Measurements from ENCODE around the gene KSR2.

The KSR2 gene

DNA sequence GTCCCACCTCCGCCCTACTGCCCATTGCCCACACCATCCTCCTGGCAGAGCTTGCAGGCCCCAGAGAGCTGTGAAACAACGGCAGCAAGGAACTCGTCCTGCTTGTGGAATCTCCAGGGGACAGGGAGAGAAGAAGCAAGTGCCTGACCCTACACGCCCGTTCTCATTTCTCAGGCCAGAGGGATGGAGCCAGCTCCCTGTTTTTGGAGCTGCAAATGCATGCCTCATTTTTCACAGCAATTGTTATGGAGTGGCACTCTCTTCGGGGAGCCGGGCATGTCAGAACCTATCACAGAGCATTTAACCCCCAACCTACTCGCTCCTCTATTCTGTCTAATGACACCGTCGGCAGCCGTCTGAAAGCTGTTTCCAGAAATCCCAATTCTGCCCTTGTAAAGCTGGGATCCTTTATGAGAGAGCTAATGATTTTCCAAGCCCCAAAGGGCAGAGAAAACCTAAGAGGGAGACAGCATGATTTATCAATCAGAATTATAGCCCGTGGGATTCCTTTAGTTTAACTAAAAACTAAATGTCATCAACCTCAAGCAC lies 385.0 kb downstream of the KSR2 start:
- no peak for DNase-seq (ENCODE audit: low read depth in 1 of 2, low spot score in 1 of 2)

DNA sequence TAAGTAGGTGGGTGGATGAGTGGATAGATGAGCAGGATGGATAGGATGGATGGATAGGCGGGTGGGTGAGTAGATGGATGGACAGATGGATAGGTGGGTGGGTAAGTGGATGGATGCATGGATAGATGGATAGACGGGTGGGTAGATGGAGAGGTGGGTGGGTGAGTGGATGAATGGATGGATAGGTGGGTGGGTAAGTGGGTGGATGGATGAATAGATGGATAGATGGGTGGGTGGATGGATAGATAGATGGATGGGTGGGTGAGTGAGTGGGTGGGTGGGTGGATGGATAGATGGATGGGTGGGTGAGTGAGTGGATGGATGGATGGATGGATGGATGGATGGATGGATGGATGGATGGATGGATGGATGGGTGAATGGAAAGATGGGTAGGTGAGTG lies 385.7 kb downstream of the KSR2 start:
- no peak for DNase-seq (ENCODE audit: low read depth in 1 of 2, low spot score in 1 of 2)

DNA sequence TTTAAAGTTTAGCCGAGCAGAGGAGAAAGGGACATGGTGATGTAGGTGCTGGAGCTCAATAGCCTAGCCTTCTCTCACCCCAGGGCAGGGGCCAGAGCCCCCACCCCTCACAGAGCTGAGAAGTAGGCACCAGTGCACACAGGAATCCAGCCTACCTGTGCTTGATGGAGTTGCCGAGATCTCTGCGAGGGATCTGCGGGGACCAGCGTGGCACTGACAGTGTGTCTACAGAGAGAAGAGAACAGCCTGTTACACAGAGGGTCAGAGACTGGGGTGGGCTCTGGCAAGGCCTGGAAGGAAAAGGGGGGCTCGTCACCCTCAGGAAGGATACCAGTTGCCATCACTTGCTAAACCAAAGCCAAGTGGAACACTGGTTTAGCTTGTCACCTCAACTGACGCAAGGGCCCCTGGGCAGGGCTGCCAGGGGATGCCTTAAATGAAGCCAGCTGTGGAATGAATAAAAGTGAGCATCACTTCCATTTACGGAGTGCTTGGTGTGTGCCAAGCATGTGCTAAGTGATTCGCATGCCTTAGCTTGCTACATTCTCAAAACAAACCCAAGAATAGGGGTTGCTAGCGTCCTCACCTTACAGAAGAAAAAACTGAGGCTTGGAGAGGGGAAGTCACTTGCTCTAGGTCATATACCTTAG lies 386.5 kb downstream of the KSR2 start:
- DNase-seq (ENCODE audit: low read depth in 1 of 2, low spot score in 1 of 2), result no peak

DNA sequence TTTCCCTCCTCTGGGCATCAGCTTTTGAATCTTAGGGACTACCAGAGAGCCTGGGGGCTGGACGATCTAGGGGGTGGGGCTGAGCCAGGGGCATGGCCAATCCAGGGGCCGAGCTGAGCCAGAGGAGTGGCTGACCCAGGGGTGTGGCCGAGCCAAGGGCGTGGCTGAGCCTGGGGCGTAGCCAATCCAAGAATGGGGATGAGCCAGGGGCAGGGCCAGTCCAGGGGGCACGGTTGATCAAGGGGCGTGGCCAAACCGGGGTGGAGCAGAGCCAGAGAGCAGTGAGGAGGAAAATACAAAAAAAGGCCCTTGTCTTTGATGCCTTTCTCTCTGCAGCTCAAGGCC lies 388.1 kb downstream of the KSR2 start:
- no peak for DNase-seq (ENCODE audit: low read depth in 1 of 2, low spot score in 1 of 2)

DNA sequence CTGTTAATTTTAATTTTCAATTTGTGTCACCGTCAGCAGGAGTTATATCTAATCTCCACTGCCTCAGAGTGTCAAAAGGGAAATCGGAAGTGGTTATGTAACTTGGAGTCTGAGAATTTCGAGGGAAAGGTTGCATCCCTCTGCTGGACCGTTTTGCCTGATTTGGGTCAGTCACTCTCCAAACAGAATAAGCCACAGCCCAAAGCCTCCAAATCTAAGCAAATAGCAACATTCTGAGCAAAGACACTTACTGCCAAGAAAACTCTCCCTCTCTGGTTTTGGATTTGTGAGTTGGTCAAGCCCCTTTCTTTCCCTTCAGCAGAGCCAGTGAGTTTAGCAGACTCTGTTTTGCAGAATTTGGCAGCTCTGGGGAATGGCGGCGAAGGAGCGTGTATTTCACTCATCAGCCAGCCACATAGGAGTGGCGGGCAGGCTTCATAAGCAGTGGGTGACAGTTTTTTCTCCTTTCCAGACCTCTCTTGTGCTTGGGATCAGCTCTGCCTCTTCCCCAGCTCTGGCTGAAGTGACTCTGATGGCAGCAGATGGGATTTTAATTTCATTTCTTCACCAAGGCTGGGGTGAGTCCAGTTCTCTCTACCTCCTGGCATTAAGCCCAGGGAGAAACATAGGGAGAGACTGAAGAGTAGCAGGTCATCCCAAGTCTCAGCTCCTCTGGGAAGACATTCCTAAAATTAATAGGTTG lies 388.6 kb downstream of the KSR2 start:
- DNase-seq (ENCODE audit: low read depth in 1 of 2, low spot score in 1 of 2), result no peak

DNA sequence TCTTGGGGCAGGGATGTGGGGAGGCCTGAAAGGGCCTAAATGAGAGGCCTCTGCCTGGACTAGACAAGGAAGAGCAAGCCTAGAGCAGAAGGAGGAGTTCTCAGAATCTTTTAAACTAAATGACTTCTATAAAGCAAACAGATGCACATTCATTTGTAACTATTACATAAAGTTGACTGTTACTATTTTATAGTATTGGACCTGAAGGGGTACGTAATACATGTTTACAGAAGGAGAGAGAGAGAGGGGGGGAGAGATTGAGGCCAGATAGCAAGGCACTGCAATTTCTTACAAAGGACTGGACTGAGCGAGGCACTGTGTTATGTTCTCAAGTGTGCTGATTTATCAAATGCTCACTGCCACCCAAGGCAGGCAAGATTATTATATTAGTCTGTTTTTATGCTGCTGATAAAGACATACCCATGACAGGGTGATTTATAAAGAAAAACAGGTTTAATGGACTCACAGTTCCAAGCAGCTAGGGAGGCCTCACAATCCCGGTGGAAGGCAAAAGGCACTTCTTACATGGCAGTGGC lies 391.6 kb downstream of the KSR2 start:
- DNase-seq (ENCODE audit: low read depth in 1 of 2, low spot score in 1 of 2), result no peak

DNA sequence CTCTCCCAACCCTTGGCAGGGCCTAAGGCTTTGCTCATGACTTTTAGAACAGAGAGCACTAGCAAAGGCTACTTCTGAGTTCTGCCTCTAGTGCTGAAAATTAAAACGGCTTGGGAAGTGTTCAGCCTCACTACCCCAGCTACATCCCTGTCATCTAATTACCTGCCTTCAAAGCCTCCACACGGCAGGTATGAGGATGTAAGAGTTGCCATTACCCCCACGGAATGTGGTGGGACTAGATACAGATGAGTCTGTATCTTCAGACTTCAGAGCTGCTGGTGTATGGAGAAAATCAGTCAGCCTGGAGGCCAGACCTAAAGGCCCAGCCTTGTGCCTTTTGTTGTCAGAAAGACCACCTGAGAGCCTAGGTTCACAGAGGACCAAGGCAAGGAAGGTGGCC lies 392.7 kb downstream of the KSR2 start:
- no peak for DNase-seq (ENCODE audit: low read depth in 1 of 2, low spot score in 1 of 2)

DNA sequence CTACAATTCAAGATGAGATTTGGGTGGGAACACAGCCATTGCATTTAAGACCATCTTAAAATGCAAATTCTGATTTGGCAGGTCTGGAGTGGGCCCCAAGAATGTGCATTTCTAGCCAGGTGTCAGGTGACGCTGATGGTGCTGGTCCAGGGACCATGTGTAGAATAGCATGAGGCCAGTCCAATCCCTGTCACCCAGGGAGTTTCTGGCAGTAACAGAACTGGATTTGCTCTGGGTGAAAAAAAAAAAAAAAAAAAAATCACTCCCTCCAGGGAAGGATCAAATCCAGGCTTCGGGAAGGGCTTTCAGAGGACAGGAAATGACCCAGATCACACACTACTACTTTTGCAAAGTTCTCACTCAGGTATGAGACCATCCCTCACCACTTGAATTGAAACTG lies 394.1 kb downstream of the KSR2 start:
- no peak for DNase-seq (ENCODE audit: low read depth in 1 of 2, low spot score in 1 of 2)

DNA sequence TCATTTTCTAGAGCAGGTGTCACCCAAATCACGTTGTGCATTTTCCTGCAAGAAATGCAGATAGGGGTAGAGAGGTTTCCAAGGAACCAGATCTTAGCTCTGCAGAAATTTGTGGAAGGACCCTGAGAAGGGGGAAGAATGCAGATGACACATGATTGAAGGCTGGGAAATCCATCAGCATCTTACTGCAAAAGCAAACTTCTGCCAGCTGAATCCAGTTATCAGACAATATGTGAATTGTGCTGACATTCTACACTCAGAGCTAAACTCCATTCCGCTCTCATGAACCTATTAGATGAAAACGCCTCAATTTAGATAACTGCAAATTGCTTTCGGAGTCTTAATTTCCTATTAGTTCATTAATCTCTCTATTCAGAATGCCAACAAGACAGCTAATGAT lies 396.0 kb downstream of the KSR2 start:
- no peak for DNase-seq (ENCODE audit: low read depth in 1 of 2, low spot score in 1 of 2)

DNA sequence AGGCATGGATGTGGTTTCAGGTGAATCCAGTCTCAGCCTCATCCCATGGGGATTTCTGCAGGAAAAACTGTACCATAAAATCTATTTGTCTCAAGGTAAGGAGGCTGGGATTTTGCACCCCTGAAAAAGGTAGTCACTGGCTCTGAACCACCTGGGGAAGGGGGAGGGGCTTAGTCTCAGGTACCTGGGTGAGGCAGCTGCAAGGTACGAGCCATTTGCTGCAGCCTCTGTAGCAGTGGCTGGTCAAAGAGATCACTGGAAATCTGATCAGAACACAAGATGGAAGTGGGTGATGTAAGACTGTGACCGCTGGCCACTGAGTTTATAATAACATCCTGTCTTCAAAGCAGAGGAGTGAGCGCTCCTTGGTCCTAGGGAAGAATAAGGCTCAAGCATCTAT lies 397.5 kb downstream of the KSR2 start:
- no peak for DNase-seq (ENCODE audit: low read depth in 1 of 2, low spot score in 1 of 2)

DNA sequence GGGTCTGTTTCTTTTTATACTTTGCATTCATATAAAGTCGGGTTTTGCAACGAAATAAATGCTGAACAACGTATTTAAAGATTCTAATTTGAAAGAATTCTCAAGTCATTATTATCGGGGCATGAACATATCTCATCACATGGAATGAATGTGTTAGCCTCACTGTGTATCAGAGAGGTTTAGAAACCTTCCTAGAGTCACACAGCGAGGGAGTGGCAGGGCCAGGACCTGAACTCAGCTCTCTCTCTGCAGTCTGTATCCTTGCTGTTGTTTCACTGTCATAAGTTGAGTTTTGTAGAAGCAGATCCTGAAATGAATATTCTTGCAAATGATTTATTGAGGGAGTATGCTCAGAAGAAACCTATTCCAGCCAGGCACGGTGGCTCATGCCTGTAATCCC lies 398.2 kb downstream of the KSR2 start:
- DNase-seq (ENCODE audit: low read depth in 1 of 2, low spot score in 1 of 2), result no peak

DNA sequence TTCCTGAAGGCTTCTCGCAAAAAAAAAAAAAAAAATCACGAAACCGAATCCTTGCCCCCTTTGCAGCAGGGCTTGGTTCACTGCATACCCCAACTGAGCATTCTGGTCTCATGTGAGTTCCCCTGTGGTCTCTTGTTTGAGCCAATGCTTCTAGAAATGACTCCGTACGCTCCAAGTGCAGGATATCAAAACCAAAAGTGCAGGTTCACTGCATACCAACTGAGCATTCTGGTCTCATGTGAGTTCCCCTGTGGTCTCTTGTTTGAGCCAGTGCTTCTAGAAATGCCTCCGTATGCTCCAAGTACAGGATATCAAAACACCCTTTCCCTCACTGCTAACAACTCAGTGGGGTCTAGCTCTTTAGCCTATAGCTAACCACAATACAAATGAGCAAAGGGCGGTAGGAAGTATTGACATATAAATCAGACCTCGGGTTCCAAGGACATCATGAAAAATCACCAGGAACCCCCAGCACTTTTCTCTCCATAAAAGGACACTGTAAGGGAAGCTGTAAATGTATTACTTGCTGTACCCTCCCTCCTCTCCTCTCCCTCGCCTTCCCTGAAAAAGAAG lies 401.1 kb downstream of the KSR2 start:
- DNase-seq (ENCODE audit: low read depth in 1 of 2, low spot score in 1 of 2), result no peak

DNA sequence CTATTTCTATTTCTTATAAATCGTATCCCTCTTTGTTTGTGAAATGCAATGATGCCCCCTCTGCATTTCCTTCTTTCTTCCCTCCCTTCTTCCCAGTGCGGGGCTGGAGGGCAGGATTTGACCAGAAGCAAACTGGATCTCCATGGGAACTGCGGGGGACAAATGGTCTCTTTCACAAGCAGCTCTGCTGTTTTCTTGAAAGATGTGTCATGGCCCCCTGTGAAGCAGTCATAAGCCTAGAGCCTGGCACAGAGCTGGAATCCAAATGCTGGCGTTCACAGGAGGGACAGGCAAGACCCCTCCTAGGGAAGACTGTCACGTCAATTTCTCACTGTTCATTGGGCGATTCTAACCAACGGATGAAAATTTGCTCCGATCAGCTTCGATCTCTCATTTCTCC lies 403.9 kb downstream of the KSR2 start:
- no peak for DNase-seq (ENCODE audit: low read depth in 1 of 2, low spot score in 1 of 2)

DNA sequence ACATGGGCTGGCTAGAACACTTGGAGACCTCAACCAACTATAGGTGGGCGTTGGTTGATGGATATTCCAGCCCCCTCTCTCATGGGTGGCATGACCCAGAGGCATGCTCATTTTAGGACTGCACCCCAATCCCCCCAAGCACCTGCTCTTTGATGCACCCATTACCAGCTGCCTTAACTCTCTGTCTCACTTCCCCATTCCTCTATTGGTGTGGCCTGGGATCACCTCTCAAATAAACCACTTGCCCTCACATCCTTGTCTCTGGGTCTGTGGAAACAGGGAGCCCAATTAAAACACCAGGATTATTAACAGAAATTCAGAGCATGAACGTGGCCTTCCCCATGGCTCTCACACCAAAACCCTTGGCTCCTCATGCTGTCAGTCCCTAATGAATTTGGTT lies 405.1 kb downstream of the KSR2 start:
- no peak for DNase-seq (ENCODE audit: low read depth in 1 of 2, low spot score in 1 of 2)

DNA sequence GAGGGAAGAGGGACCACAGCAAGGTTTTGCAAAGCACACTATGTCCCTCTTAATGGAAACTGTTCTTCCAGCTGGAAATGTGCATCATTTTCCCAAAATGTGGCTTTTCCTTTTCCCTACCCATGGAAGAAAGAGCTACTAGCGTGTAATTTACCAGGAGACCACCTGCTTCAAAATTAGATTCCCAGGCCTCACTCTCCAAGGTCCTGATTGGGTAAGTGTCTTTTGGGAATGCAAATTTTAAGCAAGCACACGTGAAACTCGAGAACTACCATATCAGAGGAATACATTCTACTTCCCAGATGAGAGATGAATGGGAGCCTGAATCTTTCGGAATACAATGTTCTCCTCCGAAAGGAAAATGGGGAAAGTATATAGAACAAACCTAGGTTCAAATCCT lies 405.8 kb downstream of the KSR2 start:
- DNase-seq (ENCODE audit: low read depth in 1 of 2, low spot score in 1 of 2), result no peak

DNA sequence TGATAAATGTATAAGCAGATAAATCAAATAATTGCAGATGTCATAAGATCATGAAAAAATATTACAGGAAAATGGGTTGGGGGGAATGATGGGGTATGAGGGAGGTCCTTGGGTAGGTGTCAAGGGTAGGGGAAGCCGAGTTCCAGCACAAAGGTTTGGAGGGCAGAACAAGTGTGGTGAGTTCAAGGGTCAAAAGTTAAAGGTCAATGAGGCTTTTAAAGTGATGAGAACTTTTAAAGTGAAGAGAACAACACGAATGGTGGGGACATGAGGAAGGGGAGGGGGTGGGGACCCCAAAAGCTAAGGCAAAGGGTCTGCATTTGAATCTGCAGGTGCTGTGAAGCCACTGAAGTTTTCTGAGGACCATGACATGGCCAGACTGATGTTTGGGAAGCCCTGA lies 406.8 kb downstream of the KSR2 start:
- no peak for DNase-seq (ENCODE audit: low read depth in 1 of 2, low spot score in 1 of 2)

DNA sequence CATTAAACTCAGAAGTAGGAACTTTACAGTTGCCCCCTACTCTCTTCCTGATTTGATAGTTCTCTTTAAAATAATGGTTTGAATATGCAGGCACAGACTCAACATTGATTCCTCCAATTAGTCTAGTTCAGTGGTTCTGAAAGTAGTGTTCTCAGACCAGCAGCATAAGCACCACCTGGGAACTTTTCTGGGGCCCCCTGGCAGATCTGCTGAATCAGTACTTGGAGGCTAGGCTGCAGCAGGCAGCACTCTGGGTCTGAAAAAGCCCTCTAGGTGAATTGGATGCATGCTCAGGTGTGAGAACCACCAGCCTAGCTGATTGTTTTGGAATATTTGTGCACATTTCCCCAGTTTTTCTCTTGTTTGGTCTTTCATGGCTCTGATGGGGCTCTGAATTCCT lies 408.8 kb downstream of the KSR2 start:
- DNase-seq (ENCODE audit: low read depth in 1 of 2, low spot score in 1 of 2), result no peak

DNA sequence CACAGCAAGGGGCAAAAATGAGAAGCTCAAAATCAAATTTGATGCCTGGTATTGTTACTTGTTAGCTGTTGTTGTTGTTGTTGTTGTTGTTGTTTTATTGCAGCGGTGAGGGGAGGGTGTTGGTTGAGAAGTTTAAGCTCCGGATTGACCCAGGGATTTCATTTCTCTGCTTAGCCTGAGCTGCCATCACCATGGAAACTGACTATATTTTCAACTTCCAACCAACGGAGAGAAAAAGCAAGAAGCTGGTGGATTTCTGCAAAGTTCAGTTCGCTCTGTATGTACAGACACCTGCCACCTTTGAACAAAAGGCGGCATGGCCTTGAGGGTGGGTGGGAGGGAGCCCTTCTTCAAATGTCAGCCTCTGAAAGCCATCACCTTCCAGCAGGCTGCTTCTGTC lies 412.9 kb downstream of the KSR2 start:
- DNase-seq (ENCODE audit: low read depth in 1 of 2, low spot score in 1 of 2), result no peak

DNA sequence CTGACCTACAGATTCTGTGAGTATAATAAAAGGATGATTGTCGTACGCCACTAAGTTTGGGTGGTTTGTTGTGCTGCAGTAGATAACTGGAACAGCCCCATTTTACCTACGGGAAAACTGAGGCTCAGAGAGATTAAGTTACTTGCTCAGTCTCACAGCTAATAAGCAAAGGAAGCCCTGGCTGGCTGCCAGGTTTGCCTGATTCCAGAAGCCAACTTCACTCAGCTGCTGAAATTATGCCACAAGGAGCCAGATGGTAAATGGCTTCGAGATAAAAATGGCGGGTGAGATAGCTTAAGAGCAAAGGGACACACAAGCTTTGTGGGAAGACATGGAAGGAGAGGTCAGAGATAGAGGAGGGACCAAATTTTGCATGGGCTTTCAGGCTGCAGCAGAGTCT lies 415.8 kb downstream of the KSR2 start:
- no peak for DNase-seq (ENCODE audit: low read depth in 1 of 2, low spot score in 1 of 2)

DNA sequence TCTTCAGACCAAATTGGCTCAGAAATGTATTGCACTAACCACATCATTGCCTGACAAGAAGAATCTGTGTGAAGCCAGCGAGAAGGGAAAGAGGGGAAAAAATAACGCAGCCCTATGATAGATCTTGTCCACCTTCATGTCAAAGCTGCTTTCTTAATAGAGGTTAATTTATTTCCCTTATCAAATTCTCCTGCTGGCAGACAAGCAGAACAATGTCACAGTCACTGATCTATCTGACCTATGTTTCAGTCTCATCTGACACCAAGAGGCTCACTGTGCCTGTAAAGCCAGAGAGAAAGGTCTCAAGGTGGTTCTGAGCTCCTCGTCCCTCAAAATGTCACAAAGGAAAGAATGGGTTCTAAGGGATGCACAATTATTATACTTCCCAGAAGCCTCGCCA lies 417.1 kb downstream of the KSR2 start:
- no peak for DNase-seq (ENCODE audit: low read depth in 1 of 2, low spot score in 1 of 2)

DNA sequence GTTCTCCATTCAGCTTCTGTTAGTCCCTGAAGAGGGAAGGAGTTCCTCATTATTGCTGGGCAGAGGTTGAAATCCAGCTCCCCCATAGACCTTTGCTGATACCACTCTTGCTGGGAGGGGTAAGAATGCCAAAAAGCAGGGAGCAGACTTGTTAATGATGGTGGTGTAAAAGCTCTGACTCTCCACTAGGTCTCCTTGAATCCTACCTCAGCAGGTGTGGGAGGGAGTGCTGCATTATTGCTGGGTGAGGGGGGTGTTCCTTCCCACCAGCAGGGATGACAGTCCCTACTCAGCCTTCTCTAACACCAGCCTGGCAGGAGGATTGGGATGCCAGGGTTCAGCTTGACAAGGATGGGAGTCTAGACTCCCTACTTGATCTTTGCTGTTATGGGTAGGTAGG lies 421.6 kb downstream of the KSR2 start:
- DNase-seq (ENCODE audit: low read depth in 1 of 2, low spot score in 1 of 2), result no peak

DNA sequence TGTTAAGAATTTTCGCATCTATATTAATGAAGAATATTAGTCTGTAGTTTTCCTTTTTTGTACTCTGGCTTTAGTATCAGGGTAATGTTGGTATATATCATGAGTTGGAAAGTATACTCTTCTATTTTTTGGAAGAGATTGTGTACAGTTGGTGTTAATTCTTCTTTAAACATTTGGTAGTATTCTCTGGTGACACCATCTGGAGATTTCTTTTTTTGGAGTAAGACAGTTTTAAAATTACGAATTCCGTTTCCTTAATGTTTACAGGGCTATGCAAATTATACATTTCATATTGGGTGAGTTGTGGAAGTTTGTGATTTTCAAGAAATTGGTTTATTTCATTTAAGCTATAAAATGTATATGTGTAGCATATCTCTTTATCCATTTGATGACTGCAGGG lies 423.6 kb downstream of the KSR2 start:
- no peak for DNase-seq (ENCODE audit: low read depth in 1 of 2, low spot score in 1 of 2)

DNA sequence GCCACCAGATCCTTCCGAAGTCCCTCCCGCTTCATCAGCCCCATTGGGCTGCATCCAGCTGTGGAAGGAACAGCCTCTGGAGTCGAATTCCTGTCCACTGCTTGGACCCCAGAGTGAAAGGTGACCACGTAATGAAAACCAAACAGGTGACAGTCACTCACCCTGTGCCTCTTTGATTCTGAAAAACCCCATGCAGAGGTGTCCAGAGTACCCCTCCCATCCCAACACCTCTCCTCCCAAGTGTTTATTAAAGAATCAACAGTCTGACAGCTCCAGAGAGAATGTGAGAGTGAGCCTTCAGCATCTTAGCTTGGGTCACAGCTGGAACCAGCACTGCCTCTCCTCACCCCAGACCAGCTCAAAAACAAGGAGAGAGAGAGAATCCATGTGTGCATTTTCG lies 428.8 kb downstream of the KSR2 start:
- DNase-seq (ENCODE audit: low read depth in 1 of 2, low spot score in 1 of 2), result no peak
